Loucy (cell line): ENCODE data around the gene STX5.

Experiments used
- CTCF ChIP-seq: fragments of 200-600 bp; sonication (generic); conservative IDR thresholded peaks from 2 replicates; pipeline ENCODE4 v1.5.1; 2014; ENCODE audit warnings: mild to moderate bottlenecking, antibody characterized with exemption, low read length
- EZH2phosphoT487 ChIP-seq: fragments of 200-600 bp; IDR thresholded peaks from 2 replicates; pipeline ENCODE4 v1.6.1; 2018; ENCODE audit warnings: antibody characterized with exemption, mild to moderate bottlenecking, moderate library complexity, borderline replicate concordance

DNA sequence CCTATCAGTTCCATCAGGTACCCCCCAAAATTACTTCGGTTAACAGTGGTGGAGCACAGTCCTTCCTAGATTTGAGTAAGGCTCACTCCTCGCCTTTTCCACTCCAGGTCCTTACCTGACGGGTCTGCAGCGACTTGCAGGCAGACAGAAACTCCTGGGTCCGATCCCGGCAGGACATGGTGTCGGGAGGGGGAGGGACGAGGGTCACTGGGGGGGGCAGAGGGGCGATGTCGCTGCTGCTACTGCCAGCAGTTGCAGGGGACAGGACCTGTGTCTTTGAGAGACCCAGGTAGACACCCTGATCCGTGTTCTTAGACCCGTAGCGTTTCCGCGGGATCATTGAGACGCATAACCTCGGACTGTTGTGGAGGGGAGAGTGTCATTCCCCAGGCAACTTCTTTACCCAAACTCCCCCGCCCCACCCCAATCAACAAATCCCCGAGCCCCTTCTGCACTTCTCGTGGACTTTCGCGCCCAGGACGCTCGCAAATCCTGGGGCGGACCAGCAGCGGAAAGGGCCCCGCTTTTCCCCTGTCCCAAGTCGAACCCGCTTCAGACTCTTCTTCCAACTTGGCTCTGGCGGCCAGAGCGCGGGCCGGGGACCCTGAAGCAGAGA lies 839 bp downstream of the STX5 start:
- no peak for TF ChIP-seq CTCF
- no peak for TF ChIP-seq EZH2phosphoT487
